Mucosa of descending colon (tissue), 3 donors: ENCODE measurements around the gene C17orf107. TPM values are rescaled to one million over a fixed set of nuclear protein-coding genes. Genes with fewer than 3 reads are reported as not detected.
"Not testable (repeated sequence)": the region's sequence is repeated elsewhere in the genome, so short reads cannot be mapped to it uniquely, and the experiment has no call there.

Source experiments
- ATAC-seq: fragments of 200-7000 bp; cut with Tn5 transposase; one replicate; pipeline ENCODE4 v1.9.1; 2020; ENCODE audit warnings: mild to moderate bottlenecking, moderate library complexity
- DNase-seq, 3 donors: peaks; one replicate each; pipeline ENCODE4 v3.0.0-alpha.2; 2020
- H3K36me3 ChIP-seq: fragments of 200-600 bp; one replicate; pipeline ENCODE4 v1.8.0; 2021; ENCODE audit warnings: low read depth, mild to moderate bottlenecking
- H3K4me1 ChIP-seq: fragments of 200-600 bp; one replicate; pipeline ENCODE4 v1.8.0; 2021; ENCODE audit warnings: low read depth, mild to moderate bottlenecking
- H3K4me3 ChIP-seq: fragments of 200-600 bp; one replicate; pipeline ENCODE4 v1.8.0; 2021; ENCODE audit warnings: mild to moderate bottlenecking
- H3K9me3 ChIP-seq: fragments of 200-600 bp; one replicate; pipeline ENCODE4 v1.8.0; 2021; ENCODE audit warnings: mild to moderate bottlenecking
- intact Hi-C, 2 donors: fragments of 100-400 bp; cut with DNase I in 1 of 2; cut with micrococcal nuclease in 1 of 2; formaldehyde crosslinking; loops; one replicate each; pipeline versions ENCODE4 v1.11.0 to v1.11.1; 2022; cut with DNase I, micrococcal nuclease
- total RNA-seq, 3 donors: library from RNA; stranded (reverse); fragmentation: NEBNext Ultra II Directional in 2 of 3; extraction: Animal tissue kit (Norgen Biotek cat#: 25700) in 2 of 3; gene quantifications; one replicate each; pipeline versions ENCODE4 v1.2.1 to v1.2.4, GENCODE V29; 2021 to 2023
- TF ChIP-seq, protein P1 (sequence below): fragments of 200-600 bp; IDR thresholded peaks from one replicate; pipeline ENCODE4 v1.8.0; 2022; ENCODE audit warnings: antibody characterized with exemption, mild to moderate bottlenecking
- donor health status: DM: no; HTN: no; CAD: no; lungs with moderate emphysema.
- donor health status: DM: no; HTN: no; CAD: no.
- donor health status: DM: no; HTN: yes; CAD: no.

C17orf107 gene
- total RNA-seq, 3 donors from 2014 or later = 0.52 to 2.6 (median 0.80) TPM

DNA sequence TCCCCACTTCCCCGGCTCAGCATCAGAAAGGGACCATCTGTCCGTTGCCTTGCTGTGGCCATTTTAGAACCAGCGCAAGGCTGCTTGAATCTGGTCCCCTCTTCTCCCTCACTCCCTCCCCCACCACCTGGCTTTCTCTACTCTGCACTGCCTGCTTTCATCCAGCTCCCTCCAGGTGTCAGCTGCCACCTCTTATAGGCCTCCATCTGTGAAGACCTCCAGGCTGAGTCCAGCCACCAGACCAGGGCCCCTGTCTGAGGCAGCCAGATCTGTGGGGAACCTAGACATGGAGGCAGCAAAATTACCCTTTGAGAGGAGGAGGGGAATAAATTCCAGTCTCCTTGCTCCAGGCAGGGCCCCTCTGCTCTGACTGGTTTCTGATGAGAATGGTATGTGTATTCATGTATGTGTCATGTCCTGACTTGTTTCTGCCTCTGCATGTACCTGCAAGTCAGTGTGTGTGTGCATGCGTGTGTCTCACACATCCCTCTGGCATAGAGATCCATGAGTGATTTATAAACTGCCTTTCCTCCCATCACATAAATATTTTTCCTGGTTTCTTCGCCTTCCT lies 45.1 kb upstream of the C17orf107 start:
- H3K4me3 ChIP-seq = no peak overlapping the region
- no peaks in the 10 kb centered on the region for H3K36me3 ChIP-seq
- H3K4me1 ChIP-seq = peaks cover 27% of the 10 kb centered on the region
- ATAC-seq = no peak
- TF ChIP-seq, protein P1, sequence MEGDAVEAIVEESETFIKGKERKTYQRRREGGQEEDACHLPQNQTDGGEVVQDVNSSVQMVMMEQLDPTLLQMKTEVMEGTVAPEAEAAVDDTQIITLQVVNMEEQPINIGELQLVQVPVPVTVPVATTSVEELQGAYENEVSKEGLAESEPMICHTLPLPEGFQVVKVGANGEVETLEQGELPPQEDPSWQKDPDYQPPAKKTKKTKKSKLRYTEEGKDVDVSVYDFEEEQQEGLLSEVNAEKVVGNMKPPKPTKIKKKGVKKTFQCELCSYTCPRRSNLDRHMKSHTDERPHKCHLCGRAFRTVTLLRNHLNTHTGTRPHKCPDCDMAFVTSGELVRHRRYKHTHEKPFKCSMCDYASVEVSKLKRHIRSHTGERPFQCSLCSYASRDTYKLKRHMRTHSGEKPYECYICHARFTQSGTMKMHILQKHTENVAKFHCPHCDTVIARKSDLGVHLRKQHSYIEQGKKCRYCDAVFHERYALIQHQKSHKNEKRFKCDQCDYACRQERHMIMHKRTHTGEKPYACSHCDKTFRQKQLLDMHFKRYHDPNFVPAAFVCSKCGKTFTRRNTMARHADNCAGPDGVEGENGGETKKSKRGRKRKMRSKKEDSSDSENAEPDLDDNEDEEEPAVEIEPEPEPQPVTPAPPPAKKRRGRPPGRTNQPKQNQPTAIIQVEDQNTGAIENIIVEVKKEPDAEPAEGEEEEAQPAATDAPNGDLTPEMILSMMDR = no peak
- no peaks in the 10 kb centered on the region for H3K9me3 ChIP-seq
- DNase-seq = no peak
- intact Hi-C loops = no loop called here

DNA sequence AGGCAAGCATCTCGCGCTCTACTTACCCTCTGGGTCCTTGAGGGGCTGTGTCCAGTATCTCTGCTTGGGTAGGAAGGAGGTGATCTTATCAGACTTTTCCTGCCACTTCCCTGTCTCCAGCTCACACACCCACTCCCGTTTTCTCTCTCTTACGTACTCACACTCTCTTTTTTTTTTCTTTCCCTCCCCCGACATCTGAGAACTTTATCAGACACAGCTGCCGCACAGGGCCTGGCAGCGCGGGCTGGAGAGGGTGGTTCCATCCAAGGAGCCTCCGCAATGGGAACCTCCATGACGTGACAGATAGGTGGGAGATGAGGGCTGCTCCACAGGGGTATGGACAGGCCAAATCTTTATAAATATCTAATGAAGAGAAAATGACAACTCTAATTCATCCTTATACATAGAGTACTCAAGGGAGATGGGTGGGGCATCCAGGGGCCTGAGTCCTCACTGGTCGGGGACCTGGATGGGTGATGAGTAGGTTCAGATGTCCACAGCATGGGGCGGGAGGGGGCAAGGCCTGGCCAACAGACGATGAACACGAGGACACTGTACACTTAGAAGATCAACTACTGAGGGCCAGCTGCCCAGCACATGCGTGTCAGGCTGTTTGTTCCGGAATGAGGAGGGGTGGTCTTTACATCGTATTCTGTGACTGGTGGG lies 42.9 kb upstream of the C17orf107 start:
- TF ChIP-seq, protein P1 = no peak
- Histone ChIP-seq H3K4me3 (no peak overlapping the region), H3K36me3 (peaks cover 3% of the 10 kb centered on the region), H3K4me1 (peaks cover 14% of the 10 kb centered on the region), H3K9me3 (no peaks in the 10 kb centered on the region)
- DNase-seq (no peak), ATAC-seq (no peak)
- intact Hi-C loops = no loop called here

DNA sequence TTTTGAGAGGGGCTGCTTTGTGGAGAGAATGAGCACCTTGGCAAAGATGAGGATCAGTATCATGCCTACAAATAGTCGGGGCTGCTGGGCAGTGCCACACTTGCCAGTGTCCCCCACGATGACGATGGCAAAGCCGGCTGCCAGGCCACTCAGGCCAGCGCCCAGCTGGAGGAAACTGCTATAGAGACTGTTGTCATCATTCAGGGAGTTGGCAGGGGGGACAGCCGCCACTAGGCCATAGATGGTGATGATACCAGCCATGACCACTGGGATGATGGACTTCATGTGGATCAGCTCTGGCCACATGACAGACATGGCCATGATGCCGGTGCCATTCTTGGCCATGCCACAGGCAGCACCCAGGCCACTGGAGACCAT lies 42.4 kb upstream of the C17orf107 start:
- H3K4me3 ChIP-seq = no peak overlapping the region
- DNase-seq (no peak), ATAC-seq (no peak)
- no peaks in the 10 kb centered on the region for H3K9me3 ChIP-seq
- TF ChIP-seq, protein P1 = no peak
- peaks cover 14% of the 10 kb centered on the region for H3K4me1 ChIP-seq
- peaks cover 3% of the 10 kb centered on the region for H3K36me3 ChIP-seq
- intact Hi-C loops = no loop called here

DNA sequence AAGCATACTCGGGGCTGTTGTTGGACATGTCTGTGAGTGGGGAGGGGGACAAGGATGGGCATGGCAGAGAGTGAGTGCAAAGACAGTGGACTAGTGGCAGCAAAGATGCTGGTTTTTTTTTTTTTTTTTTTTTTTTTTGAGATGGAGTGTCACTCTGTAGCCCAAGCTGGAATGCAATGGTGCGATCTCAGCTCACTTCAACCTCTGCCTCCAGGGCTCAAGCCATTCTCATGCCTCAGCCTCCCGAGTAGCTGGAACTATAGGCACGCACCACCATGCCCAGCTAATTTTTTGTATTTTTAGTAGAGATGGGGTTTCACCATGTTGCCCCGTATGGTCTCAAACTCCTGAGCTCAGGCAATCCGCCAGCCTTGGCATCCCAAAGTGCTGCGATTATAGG lies 42.0 kb upstream of the C17orf107 start:
- H3K9me3 ChIP-seq, ATAC-seq, H3K36me3 ChIP-seq, intact Hi-C loops, DNase-seq, H3K4me3 ChIP-seq: not testable (repeated sequence)
- peaks cover 10% of the 10 kb centered on the region for H3K4me1 ChIP-seq

DNA sequence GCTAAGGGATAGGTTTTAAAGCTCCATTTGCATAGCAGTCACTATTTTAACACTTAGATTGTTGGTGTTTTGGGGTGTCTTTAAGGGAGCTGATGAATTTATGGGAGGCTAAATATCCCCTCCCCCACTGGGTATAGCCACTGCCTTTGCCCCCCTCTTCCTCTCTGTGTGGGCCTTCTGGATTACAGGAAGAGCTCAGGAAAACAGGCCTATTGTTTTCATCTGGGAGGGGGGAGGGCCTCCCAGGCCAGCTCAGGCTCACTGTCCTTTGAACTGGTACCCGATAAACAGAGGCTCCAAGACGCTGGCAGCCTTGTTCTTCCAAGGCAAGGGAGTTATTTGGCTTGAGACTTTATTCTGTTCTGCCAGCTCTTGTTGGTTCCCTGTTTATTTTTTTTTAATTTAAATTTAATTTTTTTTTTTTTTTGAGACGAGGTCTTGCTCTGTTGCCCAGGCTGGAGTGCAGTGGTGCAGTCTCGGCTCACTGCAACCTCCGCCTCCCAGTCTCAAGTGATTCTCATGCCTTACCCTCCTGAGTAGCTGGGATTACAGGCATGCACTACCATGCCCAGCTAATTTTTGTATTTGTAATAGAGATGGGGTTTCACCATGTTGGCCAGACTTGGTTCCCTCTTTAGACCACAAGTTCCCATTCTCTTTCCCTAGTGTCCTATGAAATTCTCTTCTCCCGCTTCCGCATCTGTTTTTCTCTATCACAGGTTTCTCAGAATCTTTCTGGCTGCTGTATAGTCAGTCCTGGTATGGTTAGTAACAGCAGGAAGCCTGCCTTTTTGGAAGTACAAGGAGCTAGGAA lies 41.1 kb upstream of the C17orf107 start:
- Histone ChIP-seq H3K36me3 (peaks cover 3% of the 10 kb centered on the region), H3K4me1 (peaks cover 9% of the 10 kb centered on the region), H3K4me3 (no peak overlapping the region), H3K9me3 (no peaks in the 10 kb centered on the region)
- peak; percentile 40 for ATAC-seq
- TF ChIP-seq, protein P1 = no peak
- intact Hi-C loops = no loop called here
- no peak for DNase-seq

DNA sequence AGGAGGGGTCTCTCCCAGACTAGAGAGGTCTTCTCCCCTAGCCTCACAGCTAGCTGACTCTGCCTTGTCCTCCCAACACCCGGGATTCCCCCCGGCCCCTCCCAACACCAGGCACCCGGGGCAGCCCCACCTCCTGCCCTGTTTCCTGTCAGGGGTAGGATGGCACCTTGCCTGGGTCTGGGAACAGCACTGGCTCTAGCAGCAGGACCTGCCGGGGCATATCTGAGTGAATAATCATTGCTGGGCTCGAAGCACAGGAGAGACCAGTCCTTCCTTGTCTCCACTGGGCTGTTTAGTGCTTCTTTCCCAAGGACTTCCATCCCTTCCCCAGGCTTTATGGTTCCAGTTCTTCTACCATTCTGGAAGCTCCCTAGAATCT lies 40.5 kb upstream of the C17orf107 start:
- Histone ChIP-seq H3K4me1 (peaks cover 9% of the 10 kb centered on the region), H3K36me3 (peaks cover 3% of the 10 kb centered on the region), H3K4me3 (no peak overlapping the region), H3K9me3 (no peaks in the 10 kb centered on the region)
- intact Hi-C loops = no loop called here
- DNase-seq (peak in 1 of 3 donors; percentile 49), ATAC-seq (peak; percentile 68)
- TF ChIP-seq, protein P1 = no peak
